Colonic mucosa (tissue), 4 donors: Measurements from ENCODE around the gene INPP5A. TPM values are rescaled to one million over a fixed set of nuclear protein-coding genes. Genes with fewer than 3 reads are reported as not detected.

Source experiments
- DNase-seq: peaks from one replicate; pipeline ENCODE4 v3.0.0-alpha.2; 2020
- H3K27ac ChIP-seq: fragments of 200-600 bp; one replicate; pipeline ENCODE4 v1.8.0; 2021
- H3K27me3 ChIP-seq: fragments of 200-600 bp; one replicate; pipeline ENCODE4 v1.8.0; 2021
- H3K36me3 ChIP-seq: fragments of 200-600 bp; one replicate; pipeline ENCODE4 v1.8.0; 2021
- H3K4me1 ChIP-seq: fragments of 200-600 bp; one replicate; pipeline ENCODE4 v1.8.0; 2021; ENCODE audit warnings: mild to moderate bottlenecking
- H3K4me3 ChIP-seq: fragments of 200-600 bp; one replicate; pipeline ENCODE4 v1.8.0; 2021
- H3K9ac ChIP-seq, 2 donors: one replicate each; pipeline ENCODE4 v1.7.0; 2013; ENCODE audit warnings: control low read depth in 2 of 2, low read depth in 2 of 2, low read length in 2 of 2
- H3K9me3 ChIP-seq: fragments of 200-600 bp; one replicate; pipeline ENCODE4 v1.8.0; 2021
- CTCF ChIP-seq: fragments of 200-600 bp; IDR thresholded peaks from one replicate; pipeline ENCODE4 v1.8.0; 2022; ENCODE audit warnings: antibody characterized with exemption, mild to moderate bottlenecking
- intact Hi-C: fragments of 100-400 bp; cut with DNase I; formaldehyde crosslinking; loops from one replicate; pipeline ENCODE4 v1.14.1; 2022
- total RNA-seq, 2 donors: library from RNA; stranded (reverse); fragmentation: NEBNext Ultra II Directional in 1 of 2; extraction: Animal tissue kit (Norgen Biotek cat#: 25700) in 1 of 2; gene quantifications; one replicate each; pipeline ENCODE4 v1.2.1, GENCODE V29; 2021
- donor health status: healthy.
- donor health status: DM: no; HTN: no; CAD: no.
- donor health status: DM: no; HTN: no; CAD: no.

Gene INPP5A
- total RNA-seq, 2 donors from 2014 or later = 29.9 to 41.5 TPM

GRCh38 chr10:132648851-132649528 lies 111.4 kb downstream of the INPP5A start:
- TF ChIP-seq CTCF = no peak
- intact Hi-C loops = loop anchor here (10.0 kb wide), 1 partner anchor 424 kb away; no protein-coding TSS in a partner anchor
- Histone ChIP-seq H3K27me3 (no peaks in the 10 kb centered on the region), H3K9me3 (no peaks in the 10 kb centered on the region), H3K4me1 (no peaks in the 10 kb centered on the region), H3K4me3 (no peak overlapping the region), H3K36me3 (no peaks in the 10 kb centered on the region), H3K9ac (no peak overlapping the region), H3K27ac (no peak overlapping the region)
- DNase-seq = no peak

DNA sequence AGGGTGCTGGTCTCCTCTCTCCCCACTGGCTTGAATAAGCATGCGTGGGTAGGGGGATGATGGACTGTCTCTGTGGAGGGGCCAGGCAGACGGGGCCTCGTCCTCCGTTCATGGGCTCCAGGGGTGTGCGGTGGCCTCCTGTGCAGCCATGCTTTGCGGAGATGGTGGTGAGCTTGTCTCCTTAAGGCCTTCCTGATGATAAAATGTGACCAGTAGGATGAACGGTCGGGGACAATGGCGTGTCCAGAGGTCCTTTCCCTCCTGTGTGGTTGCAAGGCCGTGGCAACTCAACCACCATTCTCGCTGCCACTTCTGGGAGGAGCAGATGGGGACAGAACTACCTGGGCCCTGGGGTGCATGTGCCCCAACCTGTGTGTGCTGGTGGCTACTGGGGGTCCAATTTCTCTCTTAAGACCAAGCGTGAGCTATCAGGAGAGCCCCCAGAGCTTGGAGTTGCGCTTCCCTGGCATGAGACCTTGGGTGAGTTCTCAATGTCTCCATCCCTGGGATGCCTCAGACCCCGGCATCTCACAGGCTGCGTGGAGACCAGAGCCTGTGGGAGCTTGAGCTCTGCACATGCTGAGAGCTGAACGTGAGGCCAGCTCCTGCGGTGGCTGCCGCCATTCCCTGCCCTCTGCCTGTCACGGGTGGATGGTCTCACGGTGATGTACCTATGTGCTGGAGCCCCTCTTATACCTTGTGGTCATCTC lies 112.2 kb downstream of the INPP5A start:
- H3K4me1 ChIP-seq = no peaks in the 10 kb centered on the region
- intact Hi-C loops = loop anchor here (10.0 kb wide), 1 partner anchor 425 kb away; no protein-coding TSS in a partner anchor
- no peaks in the 10 kb centered on the region for H3K36me3 ChIP-seq
- no peak for TF ChIP-seq CTCF
- no peak overlapping the region for H3K4me3 ChIP-seq
- no peaks in the 10 kb centered on the region for H3K9me3 ChIP-seq
- no peak for DNase-seq
- no peak overlapping the region for H3K27ac ChIP-seq
- no peak overlapping the region for H3K9ac ChIP-seq
- no peaks in the 10 kb centered on the region for H3K27me3 ChIP-seq

- Histone ChIP-seq H3K27me3 (no peaks in the 10 kb centered on the region), H3K27ac (no peak overlapping the region), H3K9me3 (no peaks in the 10 kb centered on the region), H3K4me1 (no peaks in the 10 kb centered on the region), H3K9ac (no peak overlapping the region), H3K36me3 (no peaks in the 10 kb centered on the region), H3K4me3 (no peak overlapping the region)
- intact Hi-C loops = no loop called here
- no peak for TF ChIP-seq CTCF
- no peak for DNase-seq
Measured at GRCh38 chr10:132650611-132651250, 113.1 kb downstream of the INPP5A start.

DNA sequence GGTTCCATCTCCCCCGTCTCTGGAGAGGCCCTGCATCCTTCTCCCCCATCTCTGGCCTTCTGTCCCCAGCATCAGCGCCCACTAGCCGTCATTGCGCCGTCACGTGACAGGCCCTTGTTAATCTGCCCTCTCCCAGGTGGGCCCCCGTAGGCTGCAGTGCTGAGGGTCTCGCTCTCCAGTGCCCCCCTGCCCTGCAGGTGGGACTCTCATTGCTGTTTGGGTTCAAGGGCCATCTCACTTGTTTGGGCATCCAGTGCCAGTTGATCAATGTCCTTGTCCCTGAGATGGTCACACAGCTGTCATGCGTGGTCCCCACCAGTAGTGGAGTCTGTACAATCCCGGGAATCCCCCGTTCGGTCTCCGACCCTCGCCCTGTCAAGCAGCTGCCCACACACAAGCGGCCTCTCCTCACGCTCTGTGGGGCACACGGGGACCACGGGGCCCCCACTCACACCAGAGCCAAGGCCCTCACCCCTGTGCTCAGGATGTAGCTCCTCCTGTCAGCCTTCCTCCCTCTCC lies 114.0 kb downstream of the INPP5A start:
- no peak for DNase-seq
- intact Hi-C loops = no loop called here
- no peak overlapping the region for H3K4me3 ChIP-seq
- no peaks in the 10 kb centered on the region for H3K4me1 ChIP-seq
- TF ChIP-seq CTCF = no peak
- H3K9me3 ChIP-seq = no peaks in the 10 kb centered on the region
- no peak overlapping the region for H3K9ac ChIP-seq
- H3K27ac ChIP-seq = no peak overlapping the region
- H3K27me3 ChIP-seq = no peaks in the 10 kb centered on the region
- H3K36me3 ChIP-seq = no peaks in the 10 kb centered on the region

DNA sequence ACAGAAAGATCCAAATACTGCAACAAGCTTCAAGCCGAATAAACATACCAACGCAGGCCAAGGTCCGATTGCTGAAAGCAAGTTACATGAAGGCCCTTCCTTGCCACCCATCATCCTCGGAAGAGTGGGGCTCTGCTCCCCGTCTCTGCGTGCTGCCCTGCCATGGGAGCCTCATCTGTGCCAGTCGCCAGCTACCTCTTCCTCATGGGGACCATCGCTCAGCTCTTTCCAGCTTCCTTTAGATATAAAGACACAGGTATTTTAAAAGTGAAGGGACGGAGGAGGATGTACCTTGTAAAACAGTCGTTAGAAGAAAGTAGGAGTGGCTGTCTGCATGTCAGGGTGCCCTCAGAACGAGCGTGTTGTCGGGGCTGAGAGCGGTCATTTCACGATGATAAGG lies 114.9 kb downstream of the INPP5A start:
- no peak for DNase-seq
- intact Hi-C loops = no loop called here
- no peaks in the 10 kb centered on the region for H3K36me3 ChIP-seq

More for the DNA sequence above, 114.9 kb downstream of the INPP5A start:
- no peaks in the 10 kb centered on the region for H3K4me1 ChIP-seq
- H3K9me3 ChIP-seq = no peaks in the 10 kb centered on the region
- H3K27me3 ChIP-seq = no peaks in the 10 kb centered on the region
- no peak overlapping the region for H3K9ac ChIP-seq
- H3K4me3 ChIP-seq = no peak overlapping the region
- no peak overlapping the region for H3K27ac ChIP-seq
- TF ChIP-seq CTCF = no peak
